GM13976 (cell line): Measurements from ENCODE around the gene PPP2R3C.
"Not testable (repeated sequence)": the region's sequence is repeated elsewhere in the genome, so short reads cannot be mapped to it uniquely, and the experiment has no call there.

Experiments used
- DNase-seq: peaks from one replicate; pipeline ENCODE4 v3.0.0; 2012; ENCODE audit warnings: low spot score
- in situ Hi-C: fragments of 300-500 bp; cut with MboI; formaldehyde crosslinking; loops from one replicate; pipeline ENCODE4 v1.12.0; 2022; ENCODE audit warnings: low sequenced_read_pairs, mixed read lengths, inconsistent platforms; ENCODE audit not compliant: unreplicated experiment
- TF ChIP-seq, protein P1 (sequence below): IDR thresholded peaks from 2 replicates; pipeline ENCODE4 v1.5.1; 2012; ENCODE audit warnings: borderline replicate concordance, mild to moderate bottlenecking; ENCODE audit not compliant: insufficient read depth; ENCODE audit errors: extremely low read depth, missing control alignments, control extremely low read depth

The PPP2R3C gene

DNA sequence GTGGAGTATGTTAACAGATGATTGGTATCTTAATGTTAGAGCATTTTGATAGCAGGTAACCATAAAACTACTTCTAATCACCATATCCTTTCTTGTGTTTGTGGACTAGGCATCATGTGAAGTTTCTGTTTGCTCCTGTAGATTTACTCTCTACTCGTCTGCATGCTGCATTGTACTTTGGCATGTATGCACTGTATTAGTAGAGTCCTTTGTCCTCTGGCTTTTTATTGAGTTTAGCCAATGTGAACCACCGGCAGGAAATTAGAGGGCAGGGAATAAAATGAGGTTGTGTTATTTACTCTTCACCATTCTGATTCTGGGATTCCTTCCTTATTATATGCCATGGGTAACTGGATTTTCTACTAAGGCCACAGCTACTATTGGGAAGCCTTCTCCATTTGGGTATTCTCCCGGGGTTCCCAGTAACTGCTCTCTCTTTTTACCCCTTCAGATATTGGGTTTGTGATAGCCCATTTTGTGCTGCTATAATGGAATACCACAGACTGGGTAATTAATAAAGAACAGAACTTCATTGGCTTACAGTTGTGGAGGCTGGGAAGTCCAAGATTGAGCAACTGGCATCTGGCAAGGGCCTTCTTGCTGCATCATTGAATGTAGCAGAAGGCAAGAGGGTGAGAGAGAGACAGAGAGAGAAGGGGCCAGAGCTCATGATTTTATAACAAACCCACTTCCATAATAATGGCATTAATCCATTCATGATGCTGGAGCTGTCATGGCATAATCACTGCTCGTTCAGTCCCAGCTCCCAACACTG lies 53.4 kb downstream of the PPP2R3C start:
- in situ Hi-C loops, result no loop called here
- TF ChIP-seq, protein P1, sequence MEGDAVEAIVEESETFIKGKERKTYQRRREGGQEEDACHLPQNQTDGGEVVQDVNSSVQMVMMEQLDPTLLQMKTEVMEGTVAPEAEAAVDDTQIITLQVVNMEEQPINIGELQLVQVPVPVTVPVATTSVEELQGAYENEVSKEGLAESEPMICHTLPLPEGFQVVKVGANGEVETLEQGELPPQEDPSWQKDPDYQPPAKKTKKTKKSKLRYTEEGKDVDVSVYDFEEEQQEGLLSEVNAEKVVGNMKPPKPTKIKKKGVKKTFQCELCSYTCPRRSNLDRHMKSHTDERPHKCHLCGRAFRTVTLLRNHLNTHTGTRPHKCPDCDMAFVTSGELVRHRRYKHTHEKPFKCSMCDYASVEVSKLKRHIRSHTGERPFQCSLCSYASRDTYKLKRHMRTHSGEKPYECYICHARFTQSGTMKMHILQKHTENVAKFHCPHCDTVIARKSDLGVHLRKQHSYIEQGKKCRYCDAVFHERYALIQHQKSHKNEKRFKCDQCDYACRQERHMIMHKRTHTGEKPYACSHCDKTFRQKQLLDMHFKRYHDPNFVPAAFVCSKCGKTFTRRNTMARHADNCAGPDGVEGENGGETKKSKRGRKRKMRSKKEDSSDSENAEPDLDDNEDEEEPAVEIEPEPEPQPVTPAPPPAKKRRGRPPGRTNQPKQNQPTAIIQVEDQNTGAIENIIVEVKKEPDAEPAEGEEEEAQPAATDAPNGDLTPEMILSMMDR, result no peak
- DNase-seq, result no peak

DNA sequence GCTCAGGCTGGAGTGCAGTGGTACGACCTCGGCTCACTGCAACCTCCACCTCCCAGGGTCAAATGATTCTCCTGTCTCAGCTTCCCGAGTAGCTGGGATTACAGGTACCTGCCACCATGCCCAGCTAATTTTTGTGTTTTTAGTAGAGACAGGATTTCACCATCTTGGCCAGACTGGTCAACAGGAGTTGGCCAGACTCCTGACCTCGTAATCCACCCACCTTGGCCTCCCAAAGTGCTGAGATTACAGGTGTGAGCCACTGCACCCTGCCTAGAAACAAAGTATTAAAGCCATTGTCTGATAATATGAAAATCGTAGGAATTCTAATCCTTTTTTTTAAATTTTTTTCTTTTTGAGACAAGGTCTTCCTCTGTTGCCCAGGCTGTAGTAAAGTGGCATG lies 56.1 kb downstream of the PPP2R3C start:
- in situ Hi-C loops, result not testable (repeated sequence)

DNA sequence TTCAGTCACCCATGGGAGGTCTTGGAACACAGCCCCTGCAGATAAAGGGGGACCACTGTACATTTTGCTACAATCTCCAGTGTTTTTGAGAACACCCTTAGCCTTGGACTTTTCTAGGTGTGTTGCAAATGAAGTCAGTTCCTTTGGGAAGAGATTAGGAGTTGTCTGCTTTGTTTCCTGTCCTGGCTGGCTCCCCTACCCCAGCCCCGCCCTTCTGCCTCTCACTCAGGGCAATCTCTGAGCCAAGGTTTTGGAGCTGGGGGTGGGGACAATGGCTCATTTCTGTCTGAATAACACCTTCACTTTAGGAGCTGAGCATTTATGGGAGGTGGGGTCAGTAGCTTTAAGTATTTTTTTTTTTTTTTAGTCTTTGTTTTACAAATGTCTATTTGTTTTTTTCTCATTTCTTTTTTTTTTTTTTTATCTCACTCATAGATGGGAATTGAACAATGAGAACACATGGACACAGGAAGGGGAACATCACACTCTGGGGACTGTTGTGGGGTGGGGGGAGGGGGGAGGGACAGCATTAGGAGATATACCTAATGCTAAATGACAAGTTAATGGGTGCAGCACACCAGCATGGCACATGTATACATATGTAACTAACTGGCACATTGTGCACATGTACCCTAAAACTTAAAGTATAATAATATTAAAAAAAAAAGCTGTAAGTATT lies 60.5 kb downstream of the PPP2R3C start:
- in situ Hi-C loops, DNase-seq: not testable (repeated sequence)

More for the DNA sequence above, 56.1 kb downstream of the PPP2R3C start:
- not testable (repeated sequence) for DNase-seq

DNA sequence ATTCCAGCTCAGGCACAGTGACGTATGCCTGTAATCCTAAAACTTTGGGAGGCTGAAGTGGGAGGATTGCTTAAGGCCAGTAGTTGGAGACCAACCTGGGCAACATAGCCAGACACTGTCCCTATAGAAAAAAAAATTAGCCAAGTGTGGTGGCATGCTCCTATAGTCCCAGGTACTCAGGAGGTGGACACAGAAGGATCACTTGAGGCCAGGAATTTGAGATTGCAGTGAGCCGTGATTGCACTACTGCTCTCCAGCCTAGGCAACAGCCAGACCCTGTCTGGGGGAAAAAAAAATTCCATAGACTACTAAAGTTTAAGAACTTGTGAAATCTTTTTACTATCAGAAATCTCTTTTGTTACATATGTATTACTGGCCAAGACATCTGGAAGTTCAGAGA lies 69.2 kb downstream of the PPP2R3C start:
- TF ChIP-seq, protein P1, result no peak
- DNase-seq, result no peak
- in situ Hi-C loops, result no loop called here

DNA sequence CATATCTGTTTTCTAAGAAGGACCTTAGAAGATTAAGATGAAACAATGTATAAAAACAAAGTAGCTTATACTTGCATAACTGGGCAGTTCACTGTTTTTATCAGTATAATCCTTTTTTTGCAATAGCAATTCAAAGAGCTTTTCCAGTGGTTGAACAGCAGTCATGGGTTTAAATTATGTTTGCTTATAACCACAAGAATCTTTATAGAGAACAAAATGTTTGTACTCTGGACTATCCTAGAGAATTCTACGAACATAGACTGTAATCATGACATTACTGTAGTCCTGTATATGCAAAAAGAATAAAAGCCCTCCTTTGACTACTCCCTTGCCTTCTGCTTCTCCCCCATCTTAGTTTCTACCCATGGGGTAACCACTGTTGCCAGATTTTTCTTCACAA lies 70.0 kb downstream of the PPP2R3C start:
- TF ChIP-seq, protein P1, result no peak
- no peak for DNase-seq
- in situ Hi-C loops, result no loop called here

DNA sequence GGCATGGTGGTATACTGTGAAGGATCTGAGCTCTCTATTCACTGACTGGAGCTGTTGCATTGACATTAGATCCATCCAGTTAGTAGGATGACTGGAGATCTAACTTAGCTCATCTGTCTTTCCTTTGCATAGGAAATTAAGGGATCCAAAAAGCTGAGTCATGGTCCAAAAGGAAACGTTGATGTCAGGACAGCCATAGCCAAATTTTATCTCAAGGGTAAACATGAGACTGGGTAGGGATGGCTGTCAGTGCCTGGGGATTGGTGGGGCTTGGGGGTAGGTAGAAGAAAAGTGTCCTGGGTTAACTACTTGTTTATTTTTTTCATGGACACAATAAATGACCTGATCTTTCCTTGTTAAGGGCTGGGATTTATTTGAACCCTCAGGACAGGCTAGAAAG lies 71.1 kb downstream of the PPP2R3C start:
- DNase-seq, result no peak
- TF ChIP-seq, protein P1, result no peak
- in situ Hi-C loops, result no loop called here

DNA sequence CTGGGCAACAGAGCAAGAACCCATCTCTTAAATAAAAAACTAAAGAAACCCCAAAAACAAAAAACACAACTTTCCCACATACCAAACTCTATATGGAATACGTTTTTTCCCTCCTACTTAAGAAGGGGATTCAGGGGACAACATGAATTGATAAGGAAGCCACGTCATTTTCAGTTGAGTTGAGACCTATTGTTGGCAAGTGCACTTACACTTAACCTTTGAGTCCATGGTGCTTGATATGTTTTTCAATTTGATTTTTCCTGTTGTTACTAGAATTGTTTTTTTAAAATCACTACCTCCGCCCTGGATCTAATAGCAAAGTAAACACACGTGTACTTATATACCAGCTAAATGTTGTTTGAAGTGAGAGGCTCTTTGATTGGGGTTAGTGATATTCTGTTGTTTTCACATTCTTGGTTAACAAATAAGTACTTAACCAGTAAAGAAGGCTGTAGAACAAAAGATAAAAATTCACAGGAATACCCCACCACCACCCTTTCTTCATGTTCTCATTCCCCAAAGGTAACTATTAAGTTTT lies 73.7 kb downstream of the PPP2R3C start:
- no peak for DNase-seq
- in situ Hi-C loops, result no loop called here
- TF ChIP-seq, protein P1, result no peak
